Stimulated activated CD8-positive, alpha-beta memory T cell treated with anti-CD3 and anti-CD28 coated beads, Interleukin-12 subunit alpha, Interleukin-12 subunit beta, amount 100 ng/mL, for 24 hours (primary cell): ENCODE data around the gene PRICKLE2.

Experiments used
- DNase-seq: peaks from one replicate; pipeline ENCODE4 v3.0.0-alpha.2; 2020; ENCODE audit errors: extremely low read depth

The PRICKLE2 gene

GRCh38 chr3:64221571-64222257 lies 3.6 kb downstream of the PRICKLE2 start:
- DNase-seq: no peak

GRCh38 chr3:64220161-64220914 lies 4.9 kb downstream of the PRICKLE2 start:
- DNase-seq: no peak

- DNase-seq: no peak
Observed at GRCh38 chr3:64218746-64219145, 6.5 kb downstream of the PRICKLE2 start.

GRCh38 chr3:64218329-64218728 lies 6.9 kb downstream of the PRICKLE2 start:
- no peak for DNase-seq

- no peak for DNase-seq
Observed at GRCh38 chr3:64216274-64217147, 8.8 kb downstream of the PRICKLE2 start.

GRCh38 chr3:64215559-64215958 lies 9.7 kb downstream of the PRICKLE2 start:
- DNase-seq: no peak

GRCh38 chr3:64215103-64215502 lies 10.2 kb downstream of the PRICKLE2 start:
- DNase-seq: no peak

GRCh38 chr3:64214381-64215018 lies 10.8 kb downstream of the PRICKLE2 start:
- no peak for DNase-seq

- DNase-seq: no peak
Observed at GRCh38 chr3:64213962-64214379, 11.3 kb downstream of the PRICKLE2 start.

GRCh38 chr3:64213224-64213878 lies 11.9 kb downstream of the PRICKLE2 start:
- DNase-seq: no peak

- DNase-seq: no peak
Observed at GRCh38 chr3:64209866-64210621, 15.2 kb downstream of the PRICKLE2 start.

GRCh38 chr3:64207289-64208080 lies 17.8 kb downstream of the PRICKLE2 start:
- no peak for DNase-seq

- DNase-seq: no peak
Observed at GRCh38 chr3:64203969-64204908, 21.0 kb downstream of the PRICKLE2 start.

GRCh38 chr3:64203216-64203615 lies 22.1 kb downstream of the PRICKLE2 start:
- DNase-seq: no peak

GRCh38 chr3:64199932-64200331 lies 25.3 kb downstream of the PRICKLE2 start:
- DNase-seq: no peak

GRCh38 chr3:64196236-64196929 lies 28.9 kb downstream of the PRICKLE2 start:
- DNase-seq: no peak

GRCh38 chr3:64195789-64196188 lies 29.5 kb downstream of the PRICKLE2 start:
- DNase-seq: no peak

- no peak for DNase-seq
Observed at GRCh38 chr3:64191822-64192221, 33.4 kb downstream of the PRICKLE2 start.
